ENCODE data around the gene ZDHHC11.
"Not testable (repeated sequence)": the region's sequence is repeated elsewhere in the genome, so short reads cannot be mapped to it uniquely, and the experiment has no call there.

The ZDHHC11 gene

GRCh38 chr5:884345-885126, 33.8 kb upstream of the ZDHHC11 start:
- Mint-ChIP-seq H3K27me3 (ENCODE audit: low read depth) (no peaks in the 10 kb centered on the region), H3K4me3 (no peak overlapping the region), H3K9me3 (peaks cover 12% of the 10 kb centered on the region), H3K4me1 (ENCODE audit: low read depth) (peaks cover 16% of the 10 kb centered on the region), H3K36me3 (ENCODE audit: low read depth) (peaks cover 64% of the 10 kb centered on the region), H3K27ac (no peak overlapping the region)

- H3K36me3 Mint-ChIP-seq (ENCODE audit: low read depth), result peaks cover 59% of the 10 kb centered on the region
- no peak overlapping the region for H3K27ac Mint-ChIP-seq
- H3K9me3 Mint-ChIP-seq, result peaks cover 12% of the 10 kb centered on the region
- H3K27me3 Mint-ChIP-seq (ENCODE audit: low read depth), result no peaks in the 10 kb centered on the region
- H3K4me3 Mint-ChIP-seq, result no peak overlapping the region
- H3K4me1 Mint-ChIP-seq (ENCODE audit: low read depth), result peaks cover 16% of the 10 kb centered on the region
These were observed 32.8 kb upstream of the ZDHHC11 start for GRCh38 chr5:883475-884181.

- peaks cover 57% of the 10 kb centered on the region for H3K36me3 Mint-ChIP-seq (ENCODE audit: low read depth)
These were observed 31.7 kb upstream of the ZDHHC11 start for GRCh38 chr5:882253-883183.

GRCh38 chr5:881551-881935, 30.8 kb upstream of the ZDHHC11 start:
- Mint-ChIP-seq H3K9me3 (peaks cover 12% of the 10 kb centered on the region), H3K27me3 (ENCODE audit: low read depth) (no peaks in the 10 kb centered on the region), H3K4me1 (ENCODE audit: low read depth) (peaks cover 17% of the 10 kb centered on the region), H3K27ac (no peak overlapping the region), H3K4me3 (no peak overlapping the region), H3K36me3 (ENCODE audit: low read depth) (peaks cover 50% of the 10 kb centered on the region)

More at GRCh38 chr5:882253-883183, 31.7 kb upstream of the ZDHHC11 start:
- Mint-ChIP-seq H3K27ac (peak overlapping the region; percentile 70), H3K9me3 (peaks cover 12% of the 10 kb centered on the region), H3K4me3 (peak overlapping the region; percentile 22), H3K4me1 (ENCODE audit: low read depth) (peaks cover 17% of the 10 kb centered on the region), H3K27me3 (ENCODE audit: low read depth) (no peaks in the 10 kb centered on the region)

GRCh38 chr5:880816-881550, 30.2 kb upstream of the ZDHHC11 start:
- Mint-ChIP-seq H3K27ac (no peak overlapping the region), H3K4me1 (ENCODE audit: low read depth) (peaks cover 17% of the 10 kb centered on the region), H3K9me3 (peaks cover 12% of the 10 kb centered on the region), H3K27me3 (ENCODE audit: low read depth) (no peaks in the 10 kb centered on the region), H3K4me3 (no peak overlapping the region), H3K36me3 (ENCODE audit: low read depth) (peaks cover 52% of the 10 kb centered on the region)

- not testable (repeated sequence) for H3K4me3 Mint-ChIP-seq; H3K27ac Mint-ChIP-seq; H3K27me3 Mint-ChIP-seq (ENCODE audit: low read depth)
- H3K9me3 Mint-ChIP-seq, result peaks cover 12% of the 10 kb centered on the region
- H3K4me1 Mint-ChIP-seq (ENCODE audit: low read depth), result peaks cover 16% of the 10 kb centered on the region
- peaks cover 52% of the 10 kb centered on the region for H3K36me3 Mint-ChIP-seq (ENCODE audit: low read depth)
These were observed 27.9 kb upstream of the ZDHHC11 start for GRCh38 chr5:878677-879076.

GRCh38 chr5:878125-878524, 27.3 kb upstream of the ZDHHC11 start:
- Mint-ChIP-seq H3K36me3 (ENCODE audit: low read depth) (peaks cover 47% of the 10 kb centered on the region), H3K27ac (no peak overlapping the region), H3K4me3 (no peak overlapping the region), H3K4me1 (ENCODE audit: low read depth) (peaks cover 16% of the 10 kb centered on the region), H3K9me3 (peaks cover 12% of the 10 kb centered on the region), H3K27me3 (ENCODE audit: low read depth) (no peaks in the 10 kb centered on the region)

- H3K36me3 Mint-ChIP-seq (ENCODE audit: low read depth), result peaks cover 33% of the 10 kb centered on the region
- no peaks in the 10 kb centered on the region for H3K9me3 Mint-ChIP-seq
- no peak overlapping the region for H3K4me3 Mint-ChIP-seq
- H3K4me1 Mint-ChIP-seq (ENCODE audit: low read depth), result peaks cover 3% of the 10 kb centered on the region
- H3K27me3 Mint-ChIP-seq (ENCODE audit: low read depth), result no peaks in the 10 kb centered on the region
- H3K27ac Mint-ChIP-seq, result no peak overlapping the region
These were observed 25.9 kb upstream of the ZDHHC11 start for GRCh38 chr5:876398-877365.

- Mint-ChIP-seq H3K36me3 (ENCODE audit: low read depth) (peaks cover 25% of the 10 kb centered on the region), H3K27ac (no peak overlapping the region), H3K27me3 (ENCODE audit: low read depth) (no peaks in the 10 kb centered on the region), H3K4me1 (ENCODE audit: low read depth) (peaks cover 1% of the 10 kb centered on the region), H3K4me3 (no peak overlapping the region), H3K9me3 (no peaks in the 10 kb centered on the region)
These were observed 25.1 kb upstream of the ZDHHC11 start for GRCh38 chr5:875931-876330.

GRCh38 chr5:873328-873727, 22.5 kb upstream of the ZDHHC11 start:
- Mint-ChIP-seq H3K36me3 (ENCODE audit: low read depth) (peaks cover 34% of the 10 kb centered on the region), H3K4me3 (no peak overlapping the region), H3K27me3 (ENCODE audit: low read depth) (no peaks in the 10 kb centered on the region), H3K9me3 (no peaks in the 10 kb centered on the region), H3K27ac (no peak overlapping the region), H3K4me1 (ENCODE audit: low read depth) (peaks cover 1% of the 10 kb centered on the region)

GRCh38 chr5:872301-872700, 21.5 kb upstream of the ZDHHC11 start:
- H3K27ac Mint-ChIP-seq, result no peak overlapping the region
- H3K36me3 Mint-ChIP-seq (ENCODE audit: low read depth), result peaks cover 40% of the 10 kb centered on the region
- no peaks in the 10 kb centered on the region for H3K27me3 Mint-ChIP-seq (ENCODE audit: low read depth)
- no peak overlapping the region for H3K4me3 Mint-ChIP-seq
- H3K9me3 Mint-ChIP-seq, result no peaks in the 10 kb centered on the region
- no peaks in the 10 kb centered on the region for H3K4me1 Mint-ChIP-seq (ENCODE audit: low read depth)

GRCh38 chr5:871596-872298, 21.0 kb upstream of the ZDHHC11 start:
- Mint-ChIP-seq H3K4me1 (ENCODE audit: low read depth) (no peaks in the 10 kb centered on the region), H3K27me3 (ENCODE audit: low read depth) (no peaks in the 10 kb centered on the region), H3K4me3 (no peak overlapping the region), H3K27ac (no peak overlapping the region), H3K9me3 (no peaks in the 10 kb centered on the region), H3K36me3 (ENCODE audit: low read depth) (peaks cover 40% of the 10 kb centered on the region)

- no peak overlapping the region for H3K4me3 Mint-ChIP-seq
- H3K4me1 Mint-ChIP-seq (ENCODE audit: low read depth), result no peaks in the 10 kb centered on the region
- H3K9me3 Mint-ChIP-seq, result no peaks in the 10 kb centered on the region
- H3K27ac Mint-ChIP-seq, result no peak overlapping the region
- no peaks in the 10 kb centered on the region for H3K27me3 Mint-ChIP-seq (ENCODE audit: low read depth)
- H3K36me3 Mint-ChIP-seq (ENCODE audit: low read depth), result peaks cover 43% of the 10 kb centered on the region
These were observed 20.2 kb upstream of the ZDHHC11 start for GRCh38 chr5:870956-871355.
